ENCODE data around the gene MBOAT1.

Gene MBOAT1

DNA sequence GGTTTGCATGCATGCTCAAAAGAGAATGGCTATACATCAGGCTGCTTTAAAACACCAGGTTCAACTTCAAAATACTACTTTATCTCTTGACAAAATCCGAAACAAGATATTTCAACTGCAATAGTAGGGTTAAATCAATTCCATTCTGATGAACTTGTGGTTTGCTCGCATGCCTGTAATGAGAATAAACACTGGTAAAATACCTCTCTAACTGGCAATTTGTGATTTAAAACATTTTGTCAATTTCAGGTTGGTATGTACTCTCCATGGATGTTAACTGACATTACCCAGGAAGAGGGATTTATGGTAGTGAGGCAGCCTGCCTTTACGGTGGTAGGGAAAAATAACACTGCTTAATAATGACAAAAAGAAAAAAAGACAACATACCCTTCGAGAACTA lies 74.4 kb downstream of the MBOAT1 start:
- ChIA-PET CTCF (interaction anchor here (4.0 kb wide), 1 partner anchor 11 kb away, joined by 28 read pairs; no protein-coding TSS in a partner anchor), POLR2A (no interaction called here)
- DNase-seq (ENCODE audit: extremely low spot score) = no peak
- TF ChIP-seq, protein P1, sequence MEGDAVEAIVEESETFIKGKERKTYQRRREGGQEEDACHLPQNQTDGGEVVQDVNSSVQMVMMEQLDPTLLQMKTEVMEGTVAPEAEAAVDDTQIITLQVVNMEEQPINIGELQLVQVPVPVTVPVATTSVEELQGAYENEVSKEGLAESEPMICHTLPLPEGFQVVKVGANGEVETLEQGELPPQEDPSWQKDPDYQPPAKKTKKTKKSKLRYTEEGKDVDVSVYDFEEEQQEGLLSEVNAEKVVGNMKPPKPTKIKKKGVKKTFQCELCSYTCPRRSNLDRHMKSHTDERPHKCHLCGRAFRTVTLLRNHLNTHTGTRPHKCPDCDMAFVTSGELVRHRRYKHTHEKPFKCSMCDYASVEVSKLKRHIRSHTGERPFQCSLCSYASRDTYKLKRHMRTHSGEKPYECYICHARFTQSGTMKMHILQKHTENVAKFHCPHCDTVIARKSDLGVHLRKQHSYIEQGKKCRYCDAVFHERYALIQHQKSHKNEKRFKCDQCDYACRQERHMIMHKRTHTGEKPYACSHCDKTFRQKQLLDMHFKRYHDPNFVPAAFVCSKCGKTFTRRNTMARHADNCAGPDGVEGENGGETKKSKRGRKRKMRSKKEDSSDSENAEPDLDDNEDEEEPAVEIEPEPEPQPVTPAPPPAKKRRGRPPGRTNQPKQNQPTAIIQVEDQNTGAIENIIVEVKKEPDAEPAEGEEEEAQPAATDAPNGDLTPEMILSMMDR (IDR thresholded peaks at IDR 0.05; ENCODE audit: control extremely low read depth, extremely low read depth, low read depth, missing control alignments) = no peak

DNA sequence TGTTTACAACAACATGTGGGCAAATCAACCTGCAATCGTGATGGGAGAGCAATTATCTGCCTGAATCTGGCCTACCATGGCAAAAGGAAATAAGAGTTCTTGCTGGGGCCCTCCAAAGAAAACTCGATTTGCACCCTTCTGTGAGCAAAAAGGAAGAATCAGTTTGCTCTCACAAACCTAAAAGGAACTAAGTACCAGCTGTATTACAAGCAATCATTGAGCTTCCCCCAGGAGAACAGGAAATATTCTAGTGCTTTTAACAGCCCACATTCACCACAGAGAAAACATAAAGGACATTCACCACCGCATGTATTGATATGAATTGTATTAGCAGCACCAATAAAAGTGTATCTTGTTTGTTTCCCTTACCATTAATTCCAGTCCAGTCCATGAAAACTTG lies 75.0 kb downstream of the MBOAT1 start:
- no peak for DNase-seq (ENCODE audit: extremely low spot score)
- POLR2A ChIA-PET = no interaction called here
- TF ChIP-seq, protein P1 (IDR thresholded peaks at IDR 0.05; ENCODE audit: control extremely low read depth, extremely low read depth, low read depth, missing control alignments) = no peak
- CTCF ChIA-PET = interaction anchor here (4.0 kb wide), 1 partner anchor 11 kb away, joined by 28 read pairs; no protein-coding TSS in a partner anchor

DNA sequence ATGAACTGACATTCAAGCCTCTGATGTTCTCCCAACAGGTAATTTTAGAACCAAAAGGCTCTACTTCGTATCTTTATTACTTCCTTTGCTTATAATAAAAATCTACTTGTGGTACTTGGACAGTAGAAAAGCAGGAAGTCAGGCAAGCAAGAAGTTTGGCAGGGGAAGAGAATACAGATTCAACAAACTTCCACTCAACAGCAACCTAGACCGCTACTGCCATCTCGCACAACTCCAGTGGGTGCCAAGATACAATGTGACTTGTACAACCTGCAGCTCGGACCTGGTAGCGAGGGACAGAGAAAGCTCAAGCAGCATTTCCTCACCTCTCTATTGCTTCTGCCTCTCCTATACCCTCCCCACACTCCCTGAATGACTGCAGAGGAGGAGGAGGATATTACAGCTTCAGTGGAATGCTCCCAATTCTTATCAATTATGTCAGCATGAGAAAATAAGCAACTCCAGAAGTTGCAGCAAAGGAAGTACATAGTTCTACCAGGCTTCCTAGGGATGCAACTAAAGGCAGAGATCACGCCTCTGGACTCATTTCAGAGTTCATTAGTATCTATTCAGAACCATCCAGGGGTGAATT lies 76.5 kb downstream of the MBOAT1 start:
- ChIA-PET POLR2A (no interaction called here), CTCF (interaction anchor here (1.3 to 4.0 kb wide), 2 partner anchors 9 to 21 kb away, joined by 3 to 28 read pairs; no protein-coding TSS in a partner anchor)
- DNase-seq (ENCODE audit: extremely low spot score) = no peak
- TF ChIP-seq, protein P1 (IDR thresholded peaks at IDR 0.05; ENCODE audit: control extremely low read depth, extremely low read depth, low read depth, missing control alignments) = no peak

DNA sequence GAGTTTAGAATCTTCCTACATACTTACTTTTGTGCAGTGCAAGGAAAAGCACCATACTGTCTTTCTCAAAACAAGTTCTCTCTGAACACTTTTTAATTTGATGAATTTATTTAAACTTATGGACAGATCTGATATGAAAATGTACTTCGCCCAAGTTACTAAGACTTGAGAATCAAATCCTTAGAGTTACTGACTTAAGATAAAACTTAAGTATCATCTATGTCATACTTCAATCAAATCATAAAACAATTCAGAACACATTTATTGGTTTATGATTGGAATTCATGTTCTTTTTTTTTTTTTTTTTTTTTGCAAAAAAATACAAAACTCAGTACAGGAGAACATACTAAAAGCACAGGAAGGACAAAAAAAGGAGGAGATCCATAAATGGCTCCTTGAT lies 77.7 kb downstream of the MBOAT1 start:
- TF ChIP-seq, protein P1 (IDR thresholded peaks at IDR 0.05; ENCODE audit: control extremely low read depth, extremely low read depth, low read depth, missing control alignments) = no peak
- DNase-seq (ENCODE audit: extremely low spot score) = no peak
- ChIA-PET CTCF (interaction anchor here (4.0 kb wide), 1 partner anchor 8 kb away, joined by 28 read pairs; no protein-coding TSS in a partner anchor), POLR2A (interaction anchor here (0.6 kb wide), 1 partner anchor 270 kb away, joined by 3 read pairs; no protein-coding TSS in a partner anchor)

DNA sequence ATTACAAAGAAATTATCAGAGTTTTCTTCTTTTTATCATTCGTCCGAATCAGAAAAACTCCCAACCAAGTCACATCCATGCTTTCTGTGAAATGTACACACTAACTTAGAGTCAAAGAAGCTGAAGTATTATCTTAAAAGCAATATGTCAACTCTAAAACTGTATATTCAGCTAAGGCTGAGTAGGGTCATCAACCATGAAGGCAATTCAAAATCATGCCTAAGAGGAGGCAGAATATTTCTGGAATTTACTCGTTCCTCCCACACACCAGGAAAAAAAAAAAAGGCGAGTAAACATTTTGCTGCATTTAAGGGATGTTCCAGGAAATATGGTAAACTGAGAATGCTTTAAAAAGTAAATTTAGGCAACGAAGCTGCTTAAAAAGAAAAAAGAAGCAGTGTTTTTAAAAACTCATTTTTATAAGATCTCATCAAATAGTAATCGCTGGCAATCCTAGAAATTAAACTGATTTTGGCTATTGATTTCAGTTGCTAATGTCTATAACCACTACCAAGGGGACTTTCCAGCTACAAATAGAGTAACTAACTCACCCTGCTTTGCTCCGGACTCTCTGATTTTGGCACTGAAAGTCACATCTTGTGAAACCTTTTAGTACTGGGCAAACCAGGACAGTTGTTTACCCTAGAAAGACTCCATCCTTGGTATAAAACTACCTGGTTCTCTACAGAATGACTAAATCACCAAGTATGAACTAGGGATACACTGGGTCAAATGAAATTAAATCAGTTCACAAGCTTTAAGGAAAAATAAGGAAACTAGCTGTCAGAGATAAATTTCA lies 82.8 kb downstream of the MBOAT1 start:
- no peak for DNase-seq (ENCODE audit: extremely low spot score)
- TF ChIP-seq, protein P1 (IDR thresholded peaks at IDR 0.05; ENCODE audit: control extremely low read depth, extremely low read depth, low read depth, missing control alignments) = no peak
- POLR2A ChIA-PET = no interaction called here
- CTCF ChIA-PET = interaction anchor here (0.8 to 2.6 kb wide), 7 partner anchors 12 to 39 kb away, joined by 3 to 8 read pairs (median 4); no protein-coding TSS in a partner anchor

DNA sequence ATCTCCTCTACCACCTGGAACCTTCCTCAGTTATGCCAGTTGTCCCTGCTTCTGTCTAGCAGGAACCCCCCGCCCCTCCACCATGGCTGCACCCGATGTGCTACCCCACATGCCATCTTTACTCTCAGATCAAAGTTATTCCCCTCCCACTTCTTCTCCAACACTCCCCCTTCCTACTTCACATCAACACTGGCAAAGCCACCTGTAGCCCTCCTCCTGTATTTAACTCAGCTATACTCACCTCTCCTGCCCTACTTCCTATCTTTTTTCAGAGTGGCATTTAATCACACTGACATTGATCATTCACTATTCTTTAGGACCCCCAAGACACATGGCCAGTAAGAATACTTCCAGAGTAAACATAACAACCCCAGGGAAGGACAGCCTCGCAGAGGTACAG lies 84.3 kb downstream of the MBOAT1 start:
- CTCF ChIA-PET = interaction anchor here (0.9 to 5.7 kb wide), 13 partner anchors 8 to 89 kb away, joined by 3 to 63 read pairs (median 16); no protein-coding TSS in a partner anchor
- no peak for DNase-seq (ENCODE audit: extremely low spot score)
- POLR2A ChIA-PET = no interaction called here

More for the DNA sequence above, 84.3 kb downstream of the MBOAT1 start:
- TF ChIP-seq, protein P1 (IDR thresholded peaks at IDR 0.05; ENCODE audit: control extremely low read depth, extremely low read depth, low read depth, missing control alignments) = no peak
